Sciatic nerve (tissue), 2 donors: ENCODE results near the gene RARG. TPM values are rescaled to one million over a fixed set of nuclear protein-coding genes. Genes with fewer than 3 reads are reported as not detected.
"Not testable (repeated sequence)": the region's sequence is repeated elsewhere in the genome, so short reads cannot be mapped to it uniquely, and the experiment has no call there.

Experiments
- ATAC-seq: fragments of 200-7000 bp; cut with Tn5 transposase; one replicate; pipeline ENCODE4 v1.9.1; 2020; ENCODE audit warnings: mild to moderate bottlenecking, moderate library complexity
- DNase-seq: peaks from one replicate; pipeline ENCODE4 v3.0.0-alpha.2; 2020; ENCODE audit warnings: low spot score
- intact Hi-C: fragments of 100-400 bp; cut with DNase I; formaldehyde crosslinking; loops from one replicate; pipeline ENCODE4 v1.14.2; 2022
- total RNA-seq: library from RNA; stranded (reverse); fragmentation: NEBNext Ultra II Directional; extraction: Animal tissue kit (Norgen Biotek cat#: 25700); gene quantifications from one replicate; pipeline ENCODE4 v1.2.1, GENCODE V29; 2021
- donor health status: DM: no; HTN: no; CAD: no.
- donor health status: DM: no; HTN: no; CAD: no.

The RARG gene
- total RNA-seq, 1 donor from 2014 or later, result 56.3 TPM

GRCh38 chr12:53214687-53215455, 17.1 kb downstream of the RARG start:
- intact Hi-C loops, result no loop called here
- ATAC-seq (no peak), DNase-seq (no peak)

DNA sequence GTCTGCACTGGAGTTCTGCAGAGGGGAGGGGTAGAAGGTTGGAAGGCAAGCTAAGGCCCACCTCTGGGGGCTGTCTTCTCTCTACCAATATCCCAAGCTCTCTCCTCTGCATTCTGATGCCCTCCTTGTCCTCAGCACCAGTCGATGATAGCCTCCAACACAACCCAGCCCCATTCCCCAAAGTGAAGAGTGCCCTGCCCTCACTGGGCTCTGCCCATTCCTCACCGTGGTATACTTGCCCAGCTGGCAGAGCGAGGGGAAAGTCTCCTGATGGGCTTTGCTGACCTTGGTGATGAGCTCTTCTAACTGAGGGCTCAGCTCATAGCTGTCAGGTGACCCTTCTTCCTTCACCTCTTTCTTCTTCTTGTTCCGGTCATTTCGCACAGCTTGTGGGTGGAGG, 17.8 kb downstream of the RARG start:
- DNase-seq (no peak), ATAC-seq (no peak)
- intact Hi-C loops, result no loop called here

DNA sequence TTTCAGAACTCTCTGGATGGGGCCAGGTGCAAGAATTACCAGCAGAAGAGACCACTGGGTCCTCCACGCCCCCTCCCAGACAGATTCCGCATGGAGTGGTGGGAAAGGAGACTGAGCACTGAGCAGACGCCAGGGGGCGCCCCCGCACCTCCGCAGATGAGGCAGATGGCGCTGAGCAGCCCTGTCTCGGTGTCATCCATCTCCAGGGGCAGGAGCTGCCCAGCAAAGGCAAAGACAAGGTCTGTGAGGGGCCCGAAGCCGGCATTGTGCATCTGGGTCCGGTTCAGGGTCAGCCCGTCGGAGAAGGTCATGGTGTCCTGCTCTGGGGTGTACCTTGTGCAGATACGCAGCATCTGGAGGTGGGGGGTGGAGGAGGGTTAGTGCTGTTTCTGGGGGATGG, 18.7 kb downstream of the RARG start:
- DNase-seq, result peak; percentile 90

GRCh38 chr12:53212931-53213330, 19.1 kb downstream of the RARG start:
- ATAC-seq (no peak), DNase-seq (no peak)
- intact Hi-C loops, result loop anchor here (2.0 kb wide), 1 partner anchor 76 kb away; no protein-coding TSS in a partner anchor

More for the DNA sequence above, 18.7 kb downstream of the RARG start:
- intact Hi-C loops, result loop anchor here (2.0 kb wide), 1 partner anchor 75 kb away; no protein-coding TSS in a partner anchor
- peak; percentile 74 for ATAC-seq

GRCh38 chr12:53211476-53212381, 20.3 kb downstream of the RARG start:
- intact Hi-C loops, result loop anchor here (2.0 kb wide), 1 partner anchor 77 kb away; no protein-coding TSS in a partner anchor
- no peak for ATAC-seq
- no peak for DNase-seq

DNA sequence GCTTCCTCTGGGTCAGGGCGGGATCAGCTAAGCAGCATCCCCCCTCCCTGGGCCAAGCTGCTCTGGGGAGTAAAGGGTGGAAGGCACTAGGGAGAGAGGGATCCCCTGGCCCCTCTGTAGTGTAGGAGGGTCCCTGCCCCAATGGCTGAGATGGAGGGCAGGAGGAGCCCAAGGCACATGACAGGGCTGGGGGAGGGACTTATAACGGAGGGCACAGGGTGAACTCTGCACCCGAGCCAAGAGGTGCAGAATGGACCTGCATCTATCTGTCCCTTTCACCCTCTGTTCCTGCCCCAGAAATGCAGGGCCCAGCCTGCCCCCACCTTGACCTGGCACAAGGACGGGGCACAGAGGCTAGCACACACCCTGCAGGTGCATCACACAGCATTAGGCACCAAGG, 21.2 kb downstream of the RARG start:
- intact Hi-C loops, result no loop called here
- DNase-seq (no peak), ATAC-seq (no peak)

DNA sequence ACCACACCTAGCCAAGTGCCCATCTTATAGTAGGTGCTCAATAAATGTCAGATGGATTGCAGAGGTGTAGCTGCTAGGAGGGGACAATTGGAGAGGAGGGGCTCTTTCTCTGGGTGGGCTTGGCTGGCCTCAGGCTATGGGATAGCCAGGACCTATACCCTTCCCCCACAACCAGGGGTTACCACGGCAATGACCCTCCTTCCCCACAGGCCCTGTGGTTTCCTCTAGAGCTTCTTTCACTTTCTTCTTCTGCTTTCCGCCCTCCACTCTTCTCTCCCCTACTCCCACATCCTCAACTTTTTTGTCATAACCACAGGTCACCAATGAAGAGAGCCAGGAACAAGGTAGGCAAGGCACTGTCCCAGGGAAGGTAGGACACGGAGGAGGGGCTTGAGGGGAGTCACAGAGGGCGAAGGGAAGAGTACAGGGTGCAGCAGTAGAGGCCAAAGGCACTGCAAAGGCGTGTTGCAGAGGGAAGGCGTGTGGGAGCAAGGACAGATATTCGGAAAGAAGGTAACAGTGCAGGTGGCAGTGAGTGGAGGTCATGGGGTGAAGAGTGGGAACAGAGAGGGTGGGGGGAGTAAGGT, 23.0 kb downstream of the RARG start:
- no peak for ATAC-seq
- intact Hi-C loops, result no loop called here
- DNase-seq, result no peak

DNA sequence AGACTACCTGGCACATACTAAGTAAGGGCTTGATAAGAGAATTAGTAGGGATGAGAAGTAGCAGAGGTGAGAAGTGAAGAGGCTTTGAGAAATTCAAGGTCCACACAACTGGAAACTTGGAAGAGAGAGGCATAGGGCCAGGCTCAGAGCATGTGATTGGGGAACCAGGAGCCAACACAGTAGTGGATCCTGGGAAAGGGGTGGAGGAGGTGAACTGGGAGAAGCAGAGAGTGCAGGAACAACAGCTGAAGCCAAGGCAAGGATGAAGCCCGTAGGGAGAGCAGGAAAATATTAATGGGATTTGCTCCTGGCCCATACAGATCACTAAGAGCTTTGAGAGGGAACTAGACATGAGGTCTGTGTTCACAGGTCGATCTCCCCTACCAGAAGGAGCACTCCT, 23.6 kb downstream of the RARG start:
- no peak for DNase-seq
- intact Hi-C loops, result no loop called here
- ATAC-seq, result peak; percentile 66

GRCh38 chr12:53207042-53207441, 25.0 kb downstream of the RARG start, which contains the start of gene ITGB7:
Gene ITGB7 (minus strand): TSS chr12:53207251. CDS start chr12:53200443, 6,808 bp downstream.
- peak; percentile 8 for ATAC-seq
- peak; percentile 61 for DNase-seq
- intact Hi-C loops, result no loop called here

GRCh38 chr12:53205747-53206419, 26.1 kb downstream of the RARG start:
- ATAC-seq (peak; percentile 84), DNase-seq (peak; percentile 75)
- intact Hi-C loops, result no loop called here

DNA sequence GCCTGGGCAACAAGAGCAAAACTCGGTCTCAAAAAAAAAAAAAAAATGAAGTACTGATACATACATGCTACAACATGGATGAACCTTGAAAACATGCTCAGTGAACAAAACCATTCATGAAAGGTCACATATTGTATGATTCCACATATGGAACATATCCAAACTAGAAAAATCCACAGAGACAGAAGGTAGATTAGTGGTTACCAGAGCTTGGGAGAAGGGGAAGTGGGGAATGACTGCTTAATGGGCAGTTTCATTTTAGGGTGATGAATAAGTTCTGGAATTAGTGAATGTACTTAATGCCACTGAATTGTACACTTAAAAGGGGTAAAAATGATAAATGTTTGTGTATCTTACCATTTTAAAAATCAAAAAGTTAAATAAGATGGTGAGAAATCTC, 27.7 kb downstream of the RARG start:
- DNase-seq (no peak), ATAC-seq (no peak)
- intact Hi-C loops, result no loop called here

- intact Hi-C loops, DNase-seq, ATAC-seq: not testable (repeated sequence)
Observed at GRCh38 chr12:53202316-53202715, 29.7 kb downstream of the RARG start.

- intact Hi-C loops, result no loop called here
- DNase-seq, result no peak
- ATAC-seq, result no peak
Observed at GRCh38 chr12:53201639-53202038, 30.4 kb downstream of the RARG start.

GRCh38 chr12:53201177-53201541, 30.9 kb downstream of the RARG start:
- intact Hi-C loops, result no loop called here
- no peak for ATAC-seq
- DNase-seq, result no peak

DNA sequence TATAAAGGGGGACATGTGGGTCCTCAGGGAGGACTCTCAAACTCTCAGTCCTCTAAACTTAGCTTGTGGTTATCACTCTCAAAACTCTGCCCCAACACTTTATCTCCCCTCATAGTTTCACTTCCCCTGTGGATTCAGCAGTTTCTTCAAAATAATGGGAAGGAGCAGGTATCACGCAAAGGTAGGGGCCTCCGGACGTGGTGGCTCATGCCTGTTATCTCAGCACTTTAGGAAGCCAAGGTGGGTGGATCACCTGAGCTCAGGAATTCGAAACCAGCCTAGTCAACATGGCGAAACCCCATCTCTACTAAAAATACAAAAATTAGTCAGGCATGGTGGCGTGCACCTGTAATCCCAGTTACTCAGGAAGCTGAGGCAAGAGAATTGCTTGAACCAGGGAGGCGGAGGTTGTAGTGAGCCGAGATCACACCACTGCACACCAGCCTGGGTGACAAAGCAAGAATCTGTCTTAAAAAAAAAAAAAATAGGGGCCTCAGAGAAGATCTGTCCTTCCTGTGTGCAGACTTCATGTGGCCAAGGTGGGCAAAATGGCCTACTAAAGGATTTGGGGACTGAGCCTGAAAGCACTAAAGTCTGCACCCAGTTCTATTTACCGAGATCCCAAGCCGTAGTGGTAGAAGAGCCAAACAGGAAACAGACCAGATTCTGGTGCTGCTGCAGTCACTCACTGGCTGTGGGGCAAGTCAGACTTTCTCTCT, 31.4 kb downstream of the RARG start:
- intact Hi-C loops, result no loop called here
- no peak for ATAC-seq
- no peak for DNase-seq

DNA sequence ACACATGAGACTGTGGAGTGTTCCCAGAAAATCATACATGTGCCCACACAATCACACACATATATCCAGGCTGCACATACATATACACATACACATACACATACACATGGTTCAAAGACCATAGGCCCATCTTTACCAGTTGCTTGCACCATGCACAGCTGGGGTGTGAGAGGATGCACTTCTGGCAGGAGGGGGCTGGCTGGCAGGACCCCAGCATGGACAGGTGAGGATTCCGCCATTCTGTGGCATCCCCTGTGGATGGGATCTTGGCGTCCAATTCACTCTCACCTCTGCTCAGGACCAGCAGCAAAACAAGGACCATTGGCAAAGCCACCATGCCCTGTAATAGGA, 31.9 kb downstream of the RARG start:
- DNase-seq (no peak), ATAC-seq (no peak)
- intact Hi-C loops, result no loop called here

DNA sequence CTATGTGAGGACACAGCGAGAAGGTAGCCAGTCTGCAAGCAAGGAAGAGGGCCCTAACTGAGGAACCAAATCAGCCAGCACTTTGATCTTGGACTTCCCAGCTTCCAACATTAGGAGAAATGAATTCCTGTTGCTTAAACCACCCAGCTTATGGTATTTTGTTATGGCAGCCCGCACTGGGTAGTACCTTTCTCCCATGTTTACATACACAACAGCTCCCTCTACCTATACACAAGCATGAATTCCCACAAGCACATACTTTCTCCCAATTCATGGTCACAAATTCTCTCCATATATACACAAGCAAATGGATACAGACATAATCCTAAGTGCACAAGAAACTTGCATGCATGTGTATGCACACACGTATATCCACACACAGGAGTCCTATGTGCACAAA, 32.3 kb downstream of the RARG start:
- DNase-seq (no peak), ATAC-seq (no peak)
- intact Hi-C loops, result loop anchor here (5.0 to 10.0 kb wide), 2 partner anchors 37 to 135 kb away; no protein-coding TSS in a partner anchor

DNA sequence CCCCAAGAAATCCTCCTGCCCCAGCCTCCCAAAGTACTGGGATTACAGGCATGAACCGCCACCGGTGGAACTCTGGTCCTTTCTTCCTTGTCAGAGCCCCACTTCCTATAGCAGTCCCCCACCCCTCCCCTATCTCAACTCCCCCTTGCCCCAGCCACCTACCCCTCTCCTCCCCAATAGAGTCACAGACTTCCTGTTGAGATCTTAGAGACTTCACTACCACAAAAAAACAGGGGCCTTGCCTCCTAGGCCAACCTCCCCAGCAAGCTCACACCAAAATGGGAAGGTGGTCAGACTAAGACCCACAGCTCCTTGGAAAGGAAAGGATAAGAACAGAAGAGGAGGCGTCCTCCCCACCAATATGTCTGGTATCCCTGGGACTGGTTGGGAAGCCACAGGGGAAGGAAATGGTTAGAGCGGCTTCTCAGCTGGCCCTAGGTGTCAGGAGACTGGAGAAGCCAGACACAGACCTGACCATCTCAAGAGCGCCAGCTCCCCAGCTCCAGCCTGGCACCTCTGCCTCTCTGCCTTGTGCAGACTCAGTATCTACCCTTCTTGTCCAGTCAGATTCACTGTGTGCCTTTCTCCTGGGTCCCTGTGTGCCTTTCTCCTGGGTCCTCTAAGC, 33.4 kb downstream of the RARG start:
- intact Hi-C loops, result loop anchor here (5.0 to 10.0 kb wide), 2 partner anchors 36 to 134 kb away; no protein-coding TSS in a partner anchor
- no peak for DNase-seq
- ATAC-seq, result no peak
